Thymus (tissue), 11 donors: ENCODE data around the gene PLCH2. TPM values are rescaled to one million over a fixed set of nuclear protein-coding genes. Genes with fewer than 3 reads are reported as not detected.

ENCODE experiments used
- DNase-seq, 9 donors: peaks; one replicate each; pipeline ENCODE4 v3.0.0-alpha.2; 2013; ENCODE audit warnings: low spot score in 9 of 9, low read depth in 6 of 9, missing footprints in 1 of 9
- H3K27ac ChIP-seq, 2 donors: one replicate each; pipeline ENCODE4 v1.5.1; 2013; ENCODE audit warnings: control low read depth in 1 of 2, low read depth in 1 of 2, low read length in 1 of 2, mild to moderate bottlenecking in 1 of 2, moderate library complexity in 1 of 2
- H3K27me3 ChIP-seq, 2 donors: one replicate each; pipeline ENCODE4 v1.5.1; 2013; ENCODE audit warnings: low read length in 1 of 2; ENCODE audit not compliant: control insufficient read depth in 2 of 2, insufficient read depth in 1 of 2
- H3K36me3 ChIP-seq, 2 donors: one replicate each; pipeline ENCODE4 v1.5.1; 2013; ENCODE audit warnings: low read length in 1 of 2, mild to moderate bottlenecking in 1 of 2, moderate library complexity in 1 of 2; ENCODE audit not compliant: control insufficient read depth in 2 of 2, insufficient read depth in 2 of 2
- H3K4me1 ChIP-seq, 2 donors: one replicate each; pipeline ENCODE4 v1.5.1; 2013; ENCODE audit warnings: low read length in 2 of 2; ENCODE audit not compliant: control insufficient read depth in 2 of 2, insufficient read depth in 2 of 2
- H3K4me3 ChIP-seq, 2 donors: one replicate each; pipeline ENCODE4 v1.5.1; 2013; ENCODE audit warnings: low read length in 2 of 2, control low read depth in 1 of 2, mild to moderate bottlenecking in 1 of 2
- H3K9me3 ChIP-seq, 2 donors: one replicate each; pipeline ENCODE4 v1.5.1; 2013; ENCODE audit warnings: low read length in 1 of 2, mild to moderate bottlenecking in 1 of 2; ENCODE audit not compliant: control insufficient read depth in 2 of 2, insufficient read depth in 1 of 2
- WGBS: extraction: QIAGEN DNeasy Blood & Tissue Kit; methylation state at CpG from one replicate; pipeline ENCODE4 v1.1.7; 2013; 5-methylcytosine and 5-hydroxymethylcytosine counted together
- polyA plus RNA-seq: library from polyadenylated mRNA; stranded (reverse); fragments of 200-250 nt; gene quantifications from one replicate; pipeline ENCODE4 v1.2.3, GENCODE V29; 2013
- total RNA-seq: library from RNA; stranded (reverse); fragments of 120-200 nt; gene quantifications from one replicate; pipeline ENCODE4 v1.2.4, GENCODE V29; 2013
- donor health status: healthy.

Gene PLCH2
- total and polyA plus RNA-seq, 2 donors = 0.90 to 34.4 TPM

DNA sequence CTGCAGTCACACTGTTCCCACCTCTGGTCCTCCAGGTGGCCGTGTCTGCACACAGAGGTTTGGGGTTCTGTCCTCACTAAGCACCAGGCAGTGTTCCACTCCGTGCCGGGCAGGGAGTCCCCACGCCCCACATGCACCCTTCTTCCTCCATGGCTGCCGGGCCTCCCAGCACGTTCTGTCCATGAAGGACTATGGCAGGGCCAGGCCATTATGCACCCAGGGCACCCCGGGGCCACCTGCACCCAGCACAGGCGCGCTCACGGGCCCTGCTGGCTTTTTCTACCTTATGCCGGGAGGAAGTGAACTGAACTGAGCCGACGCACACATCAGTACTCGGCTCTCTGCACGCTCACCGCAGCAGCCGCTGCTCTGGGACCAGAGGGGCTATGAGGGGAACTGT lies 40.0 kb downstream of the PLCH2 start:
- no peak for DNase-seq
- Histone ChIP-seq H3K4me3 (no peak overlapping the region), H3K27ac (no peak overlapping the region), H3K27me3 (no peaks in the 10 kb centered on the region), H3K36me3 (peaks cover 70 to 100% of the 10 kb centered on the region in 2 donors), H3K4me1 (no peaks in the 10 kb centered on the region), H3K9me3 (no peaks in the 10 kb centered on the region)
- WGBS = 95% methylated on average over 17 of the region's 17 CpGs

DNA sequence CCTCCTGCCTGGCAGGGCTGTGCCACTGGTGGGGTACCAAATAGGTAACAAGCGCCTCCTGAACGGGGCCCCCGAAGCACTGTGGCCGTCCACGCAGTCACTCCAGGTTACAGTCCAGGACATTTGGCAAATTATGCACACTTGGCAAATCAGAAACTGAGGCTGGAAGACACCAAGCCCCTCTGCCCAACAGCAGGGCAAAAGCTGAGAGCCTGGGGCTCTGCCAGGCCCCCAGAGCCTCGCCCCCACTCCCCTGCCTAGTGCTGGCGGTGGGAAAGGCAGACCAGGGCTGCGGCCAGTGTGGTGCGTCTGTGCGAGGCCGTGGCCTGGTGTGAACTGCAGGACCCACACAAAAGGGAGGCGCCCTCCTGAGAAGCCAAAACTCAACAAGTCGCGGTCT lies 40.9 kb downstream of the PLCH2 start:
- no peak for DNase-seq

DNA sequence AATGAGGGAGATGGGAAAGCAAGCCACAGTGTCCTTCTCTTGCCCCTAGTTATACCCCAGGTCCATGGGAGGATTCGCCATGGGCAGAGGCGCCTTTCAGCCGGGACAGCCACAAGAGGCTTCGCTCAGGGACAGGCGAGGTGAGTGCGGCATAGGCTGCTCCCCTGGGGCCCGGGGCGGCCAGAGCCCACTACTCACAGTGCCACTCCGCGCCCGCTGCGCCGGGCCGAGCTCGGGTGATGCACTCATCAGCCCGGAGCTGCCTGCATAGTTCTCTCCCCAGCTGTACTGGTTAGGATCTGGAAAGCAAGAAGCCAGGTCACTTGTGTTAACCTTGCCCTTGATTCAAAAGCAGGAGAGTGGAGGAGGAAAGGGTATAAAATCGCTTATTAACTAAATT lies 41.9 kb downstream of the PLCH2 start:
- no peaks in the 10 kb centered on the region for H3K4me1 ChIP-seq
- no peaks in the 10 kb centered on the region for H3K27me3 ChIP-seq
- no peaks in the 10 kb centered on the region for H3K9me3 ChIP-seq
- H3K4me3 ChIP-seq = no peak overlapping the region
- peaks cover 63 to 87% of the 10 kb centered on the region in 2 donors for H3K36me3 ChIP-seq
- no peak overlapping the region for H3K27ac ChIP-seq
- whole genome bisulfite sequencing = 98% methylated on average over 17 of the region's 17 CpGs
- no peak for DNase-seq

More for the DNA sequence above, 40.9 kb downstream of the PLCH2 start:
- Histone ChIP-seq H3K9me3 (no peaks in the 10 kb centered on the region), H3K27ac (no peak overlapping the region), H3K27me3 (no peaks in the 10 kb centered on the region), H3K4me1 (no peaks in the 10 kb centered on the region), H3K36me3 (peaks cover 66 to 97% of the 10 kb centered on the region in 2 donors), H3K4me3 (no peak overlapping the region)
- 98% methylated on average over 14 of the region's 14 CpGs for WGBS

DNA sequence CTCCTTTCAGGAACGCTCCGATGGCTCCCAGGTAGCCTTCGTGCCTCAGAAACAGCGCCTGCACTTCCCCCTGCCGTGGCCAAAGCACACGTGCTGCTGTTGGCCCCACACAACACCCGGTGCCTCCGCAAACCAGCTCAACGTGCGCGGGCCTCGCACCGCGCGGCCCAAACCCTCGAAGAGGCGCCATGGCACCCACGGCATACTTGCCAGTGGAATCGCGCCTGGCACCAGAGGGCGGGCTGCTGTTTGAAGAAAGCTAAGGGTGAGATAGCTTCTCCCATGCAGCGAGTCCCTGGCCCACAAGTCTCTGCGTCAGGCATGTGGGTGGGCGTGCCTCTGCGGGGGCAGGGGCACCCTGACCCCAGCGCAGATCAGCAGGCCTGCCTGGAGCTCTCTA lies 42.4 kb downstream of the PLCH2 start:
- H3K36me3 ChIP-seq = peaks cover 57 to 82% of the 10 kb centered on the region in 2 donors
- peaks cover 0 to 5% of the 10 kb centered on the region in 2 donors for H3K4me1 ChIP-seq
- no peaks in the 10 kb centered on the region for H3K27me3 ChIP-seq
- H3K27ac ChIP-seq = no peak overlapping the region
- H3K4me3 ChIP-seq = no peak overlapping the region
- H3K9me3 ChIP-seq = no peaks in the 10 kb centered on the region
- WGBS = 98% methylated on average over 26 of the region's 26 CpGs
- no peak for DNase-seq

DNA sequence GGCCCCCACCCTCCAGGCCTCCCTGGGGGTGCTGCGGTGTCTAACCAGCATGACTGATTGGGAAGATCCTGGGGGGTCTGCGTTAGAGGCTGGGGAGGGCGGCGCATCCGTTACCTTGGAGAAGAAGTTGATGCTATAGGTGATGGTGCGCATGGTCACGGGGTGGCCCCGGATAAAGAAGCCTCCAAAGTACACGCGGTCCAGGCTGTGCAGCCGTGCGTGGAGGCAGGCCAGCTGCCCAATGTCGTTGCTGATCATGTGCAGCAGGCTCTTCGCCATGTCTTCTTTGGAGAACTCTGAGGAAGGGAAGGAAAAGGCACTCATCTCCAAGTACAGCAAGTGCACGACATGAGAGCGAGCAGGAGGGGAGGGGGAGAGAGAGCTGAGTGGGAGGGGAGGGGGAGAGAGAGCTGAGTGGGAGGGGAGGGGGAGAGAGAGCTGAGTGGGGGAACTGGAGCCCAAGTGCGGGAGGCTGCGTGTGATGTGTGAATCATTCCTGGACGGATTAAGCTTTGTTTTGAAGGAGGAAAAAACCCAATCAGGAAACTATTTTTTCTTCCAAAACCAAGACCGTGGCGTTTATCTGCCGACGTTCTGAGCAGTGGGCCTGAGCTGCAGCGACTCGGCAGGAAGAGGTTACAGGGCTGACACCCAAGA lies 43.1 kb downstream of the PLCH2 start:
- DNase-seq = no peak
- H3K4me3 ChIP-seq = no peak overlapping the region

DNA sequence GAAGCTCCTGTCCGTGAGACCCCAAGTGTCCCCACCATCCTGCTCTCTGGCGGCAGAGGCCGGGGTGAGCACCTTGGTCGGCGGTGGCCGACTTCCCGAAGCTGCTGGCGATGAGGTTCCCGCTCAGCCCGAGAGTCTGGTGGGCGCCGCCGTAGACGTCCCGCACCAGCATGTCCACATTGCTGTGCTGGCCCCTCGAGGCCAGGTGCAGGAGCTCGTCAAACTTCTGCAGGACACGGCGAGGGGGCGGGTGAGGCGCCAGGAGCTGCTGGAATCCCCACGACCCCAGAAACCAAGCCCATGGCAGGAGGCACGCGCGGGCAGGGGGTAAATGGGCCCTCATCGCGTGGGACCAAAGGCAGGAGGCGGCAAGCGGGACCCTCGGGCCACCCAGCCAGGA lies 43.6 kb downstream of the PLCH2 start:
- no peaks in the 10 kb centered on the region for H3K27me3 ChIP-seq
- H3K4me3 ChIP-seq = no peak overlapping the region
- H3K4me1 ChIP-seq = peaks cover 8 to 17% of the 10 kb centered on the region in 2 donors
- H3K9me3 ChIP-seq = no peaks in the 10 kb centered on the region
- no peak for DNase-seq
- peaks cover 50 to 70% of the 10 kb centered on the region in 2 donors for H3K36me3 ChIP-seq
- no peak overlapping the region for H3K27ac ChIP-seq
- 99% methylated on average over 30 of the region's 30 CpGs for WGBS

More for the DNA sequence above, 43.1 kb downstream of the PLCH2 start:
- WGBS = 98% methylated on average over 25 of the region's 25 CpGs
- Histone ChIP-seq H3K4me1 (peaks cover 3 to 12% of the 10 kb centered on the region in 2 donors), H3K9me3 (no peaks in the 10 kb centered on the region), H3K36me3 (peaks cover 51 to 75% of the 10 kb centered on the region in 2 donors), H3K27me3 (no peaks in the 10 kb centered on the region), H3K27ac (no peak overlapping the region)

DNA sequence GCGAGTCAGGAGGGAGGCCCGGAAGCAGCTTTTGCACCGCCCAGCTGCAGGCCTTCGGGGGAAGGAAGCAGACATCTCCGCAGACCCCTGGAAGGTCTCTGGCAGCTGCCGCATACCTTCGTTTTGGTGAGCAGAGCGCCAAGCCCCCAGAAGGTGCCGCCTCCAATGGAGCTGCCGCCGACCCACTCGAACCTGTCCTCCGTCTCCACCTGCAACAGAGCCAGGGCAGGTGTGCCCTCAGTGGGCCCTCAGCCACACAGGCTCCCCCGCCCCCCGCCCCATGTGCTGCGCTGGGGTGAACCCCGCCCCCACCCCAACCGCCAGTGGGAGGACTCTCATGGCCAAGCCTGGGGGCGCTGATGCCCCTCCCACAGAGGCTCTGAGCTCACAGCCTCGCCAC lies 44.1 kb downstream of the PLCH2 start:
- Histone ChIP-seq H3K9me3 (no peaks in the 10 kb centered on the region), H3K4me3 (no peak overlapping the region), H3K4me1 (peaks cover 13 to 22% of the 10 kb centered on the region in 2 donors), H3K27ac (no peak overlapping the region), H3K27me3 (no peaks in the 10 kb centered on the region), H3K36me3 (peaks cover 50 to 65% of the 10 kb centered on the region in 2 donors)
- no peak for DNase-seq
- WGBS = 98% methylated on average over 20 of the region's 20 CpGs

DNA sequence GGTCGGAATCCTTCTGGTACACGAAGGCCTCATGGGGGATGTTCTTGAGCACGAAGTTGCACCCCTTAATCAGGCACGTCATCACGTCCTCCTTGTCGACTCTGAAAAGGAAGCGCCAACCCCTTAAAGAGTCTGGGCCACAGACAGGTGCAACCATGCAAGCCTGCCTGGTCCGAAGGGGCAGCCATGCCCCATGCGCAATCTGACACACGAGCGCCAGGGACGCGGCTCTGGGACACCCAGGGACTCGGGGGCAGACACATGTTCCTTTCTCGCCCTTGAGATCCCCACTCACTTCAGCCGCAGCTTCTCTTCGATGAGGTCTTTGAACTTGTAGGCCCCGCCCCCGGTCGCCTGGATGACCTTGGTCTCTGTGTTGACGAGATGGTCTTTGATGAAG lies 44.7 kb downstream of the PLCH2 start:
- no peak for DNase-seq
- WGBS = 98% methylated on average over 21 of the region's 21 CpGs
- Histone ChIP-seq H3K27me3 (no peaks in the 10 kb centered on the region), H3K9me3 (no peaks in the 10 kb centered on the region), H3K4me1 (peaks cover 16 to 27% of the 10 kb centered on the region in 2 donors), H3K27ac (no peak overlapping the region), H3K4me3 (no peak overlapping the region), H3K36me3 (peaks cover 50 to 59% of the 10 kb centered on the region in 2 donors)

DNA sequence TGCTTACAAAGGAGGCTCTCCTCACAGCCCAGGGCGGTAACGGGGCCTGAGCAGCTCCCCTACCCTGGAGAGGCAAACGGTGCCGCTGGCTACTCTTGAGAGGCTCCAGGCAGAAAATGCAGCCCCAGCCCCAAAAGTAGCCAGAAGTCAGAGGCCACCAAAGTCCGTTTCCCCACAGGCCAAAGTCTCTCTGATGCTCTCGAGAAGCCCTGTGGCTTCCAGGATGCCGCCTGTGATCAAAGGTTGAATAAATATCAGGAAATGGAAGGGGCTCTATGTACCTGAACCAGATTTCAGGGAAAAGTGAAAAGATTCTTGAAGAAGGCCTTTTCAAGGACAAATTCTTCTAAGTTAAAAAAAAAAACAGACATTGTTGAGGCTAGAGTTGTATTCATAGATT lies 46.1 kb downstream of the PLCH2 start:
- H3K4me1 ChIP-seq = peaks cover 21 to 34% of the 10 kb centered on the region in 2 donors
- DNase-seq = no peak
- peaks cover 0 to 6% of the 10 kb centered on the region in 2 donors for H3K27me3 ChIP-seq
- H3K9me3 ChIP-seq = no peaks in the 10 kb centered on the region
- H3K36me3 ChIP-seq = peaks cover 41 to 45% of the 10 kb centered on the region in 2 donors
- 97% methylated on average over 7 of the region's 7 CpGs for WGBS
- no peak overlapping the region for H3K27ac ChIP-seq
- H3K4me3 ChIP-seq = no peak overlapping the region
